ENCODE results near the gene GPC3. TPM values are rescaled to one million over a fixed set of nuclear protein-coding genes. Genes with fewer than 3 reads are reported as not detected.

GPC3 gene
- polyA plus RNA-seq, 1 of the 3 experiments (the other 2 are of a cell fraction) = 1.4 TPM

DNA sequence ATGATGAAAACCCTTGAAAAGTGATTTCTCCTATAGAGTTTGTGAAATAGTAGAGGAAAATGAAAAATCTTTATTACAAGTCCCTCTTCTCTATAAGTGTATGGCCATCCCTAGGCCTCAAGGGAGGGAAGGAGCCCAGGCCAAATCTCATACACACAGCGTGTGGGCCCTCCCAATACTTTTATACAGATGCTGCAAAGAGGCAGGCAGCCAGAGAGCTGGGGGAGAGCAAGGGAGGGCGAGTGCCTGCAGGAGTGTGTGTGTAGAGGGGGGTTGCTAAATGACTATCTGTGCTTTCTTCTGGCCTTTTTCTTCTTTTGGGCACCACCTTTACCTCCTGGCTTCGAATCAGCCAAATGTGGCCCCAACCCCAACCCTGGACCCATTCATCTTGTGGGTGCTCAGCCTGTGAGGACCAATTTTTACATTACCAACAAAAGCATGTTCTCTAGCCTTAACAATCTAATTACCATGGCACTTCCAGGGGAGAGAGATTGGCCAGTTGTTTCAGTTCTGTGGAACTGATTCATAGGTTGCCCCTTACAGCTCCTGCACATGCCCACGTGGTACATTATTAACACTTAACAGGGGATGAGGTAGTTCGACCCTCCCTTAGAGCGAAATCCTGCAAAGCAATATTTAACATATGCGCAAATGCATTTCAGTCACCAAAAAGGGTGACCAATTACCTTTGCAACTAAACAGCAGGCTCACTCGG is 2.0 kb downstream of the GPC3 start (continued):
- TF ChIP-seq, protein P1, sequence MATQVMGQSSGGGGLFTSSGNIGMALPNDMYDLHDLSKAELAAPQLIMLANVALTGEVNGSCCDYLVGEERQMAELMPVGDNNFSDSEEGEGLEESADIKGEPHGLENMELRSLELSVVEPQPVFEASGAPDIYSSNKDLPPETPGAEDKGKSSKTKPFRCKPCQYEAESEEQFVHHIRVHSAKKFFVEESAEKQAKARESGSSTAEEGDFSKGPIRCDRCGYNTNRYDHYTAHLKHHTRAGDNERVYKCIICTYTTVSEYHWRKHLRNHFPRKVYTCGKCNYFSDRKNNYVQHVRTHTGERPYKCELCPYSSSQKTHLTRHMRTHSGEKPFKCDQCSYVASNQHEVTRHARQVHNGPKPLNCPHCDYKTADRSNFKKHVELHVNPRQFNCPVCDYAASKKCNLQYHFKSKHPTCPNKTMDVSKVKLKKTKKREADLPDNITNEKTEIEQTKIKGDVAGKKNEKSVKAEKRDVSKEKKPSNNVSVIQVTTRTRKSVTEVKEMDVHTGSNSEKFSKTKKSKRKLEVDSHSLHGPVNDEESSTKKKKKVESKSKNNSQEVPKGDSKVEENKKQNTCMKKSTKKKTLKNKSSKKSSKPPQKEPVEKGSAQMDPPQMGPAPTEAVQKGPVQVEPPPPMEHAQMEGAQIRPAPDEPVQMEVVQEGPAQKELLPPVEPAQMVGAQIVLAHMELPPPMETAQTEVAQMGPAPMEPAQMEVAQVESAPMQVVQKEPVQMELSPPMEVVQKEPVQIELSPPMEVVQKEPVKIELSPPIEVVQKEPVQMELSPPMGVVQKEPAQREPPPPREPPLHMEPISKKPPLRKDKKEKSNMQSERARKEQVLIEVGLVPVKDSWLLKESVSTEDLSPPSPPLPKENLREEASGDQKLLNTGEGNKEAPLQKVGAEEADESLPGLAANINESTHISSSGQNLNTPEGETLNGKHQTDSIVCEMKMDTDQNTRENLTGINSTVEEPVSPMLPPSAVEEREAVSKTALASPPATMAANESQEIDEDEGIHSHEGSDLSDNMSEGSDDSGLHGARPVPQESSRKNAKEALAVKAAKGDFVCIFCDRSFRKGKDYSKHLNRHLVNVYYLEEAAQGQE (IDR thresholded peaks at IDR 0.05; ENCODE audit: low read depth, low read length) = no peak
- no peak for TF ChIP-seq FOXJ3 (CRISPR knock-in tag; IDR thresholded peaks at IDR 0.05)
- no peak for TF ChIP-seq GABPA (IDR thresholded peaks at IDR 0.05; ENCODE audit: low read depth)
- TF ChIP-seq EZH2phosphoT487 (IDR thresholded peaks at IDR 0.05; ENCODE audit: borderline replicate concordance, low read depth) = no peak
- no peak for TF ChIP-seq GATA2 (CRISPR knock-in tag; IDR thresholded peaks at IDR 0.05)

GRCh38 chrX:133981924-133982323 is 3.5 kb downstream of the GPC3 start:
- H3K4me1 ChIP-seq (ENCODE audit: control insufficient read depth in 1 of 2, insufficient read depth in 2 of 2, low read depth in 1 of 2, low read length in 1 of 2) = no peaks in the 10 kb centered on the region; a peak in 1 of 4 replicates
- CTCF ChIA-PET = no interaction called here
- H3F3A ChIP-seq (replicated peaks; ENCODE audit: insufficient read depth) = no peaks in the 10 kb centered on the region
- H3K9ac ChIP-seq = no peak overlapping the region
- H3K27ac ChIP-seq (ENCODE audit: low read depth in 2 of 2, low read length in 1 of 2) = no peak overlapping the region
- H3K4me3 ChIP-seq (ENCODE audit: low read depth in 2 of 2, low read length in 1 of 2) = no peak overlapping the region
- H3K9me3 ChIP-seq = no peaks in the 10 kb centered on the region
- H3K36me3 ChIP-seq (replicated peaks in 1 of 2; ENCODE audit: control insufficient read depth in 1 of 2, insufficient read depth in 2 of 2, low read length in 1 of 2) = no peaks in the 10 kb centered on the region
- no peak for TF ChIP-seq TAF1 (IDR thresholded peaks at IDR 0.05; ENCODE audit: borderline replicate concordance, low read depth, low read length)
- TF ChIP-seq SIN3A (IDR thresholded peaks at IDR 0.05; ENCODE audit: borderline replicate concordance, low read depth, low read length) = no peak
- TF ChIP-seq, protein P2, sequence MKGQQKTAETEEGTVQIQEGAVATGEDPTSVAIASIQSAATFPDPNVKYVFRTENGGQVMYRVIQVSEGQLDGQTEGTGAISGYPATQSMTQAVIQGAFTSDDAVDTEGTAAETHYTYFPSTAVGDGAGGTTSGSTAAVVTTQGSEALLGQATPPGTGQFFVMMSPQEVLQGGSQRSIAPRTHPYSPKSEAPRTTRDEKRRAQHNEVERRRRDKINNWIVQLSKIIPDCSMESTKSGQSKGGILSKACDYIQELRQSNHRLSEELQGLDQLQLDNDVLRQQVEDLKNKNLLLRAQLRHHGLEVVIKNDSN (IDR thresholded peaks at IDR 0.05; ENCODE audit: borderline replicate concordance, low read depth) = no peak
- no peak for TF ChIP-seq ELF1 (IDR thresholded peaks at IDR 0.05)
- TF ChIP-seq FOXJ3 (CRISPR knock-in tag; IDR thresholded peaks at IDR 0.05) = no peak
- TF ChIP-seq, protein P3, sequence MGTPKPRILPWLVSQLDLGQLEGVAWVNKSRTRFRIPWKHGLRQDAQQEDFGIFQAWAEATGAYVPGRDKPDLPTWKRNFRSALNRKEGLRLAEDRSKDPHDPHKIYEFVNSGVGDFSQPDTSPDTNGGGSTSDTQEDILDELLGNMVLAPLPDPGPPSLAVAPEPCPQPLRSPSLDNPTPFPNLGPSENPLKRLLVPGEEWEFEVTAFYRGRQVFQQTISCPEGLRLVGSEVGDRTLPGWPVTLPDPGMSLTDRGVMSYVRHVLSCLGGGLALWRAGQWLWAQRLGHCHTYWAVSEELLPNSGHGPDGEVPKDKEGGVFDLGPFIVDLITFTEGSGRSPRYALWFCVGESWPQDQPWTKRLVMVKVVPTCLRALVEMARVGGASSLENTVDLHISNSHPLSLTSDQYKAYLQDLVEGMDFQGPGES (IDR thresholded peaks at IDR 0.05; ENCODE audit: low read depth, low read length) = no peak
- no peak for TF ChIP-seq POLR2AphosphoS5 (IDR thresholded peaks at IDR 0.05; ENCODE audit: low read depth, low read length)
- no peak for TF ChIP-seq NFIC (IDR thresholded peaks at IDR 0.05; ENCODE audit: borderline replicate concordance)
- TF ChIP-seq TEAD4 (IDR thresholded peaks at IDR 0.05; ENCODE audit: borderline replicate concordance, insufficient read depth) = no peak
- no peak for TF ChIP-seq RXRA (IDR thresholded peaks at IDR 0.05; ENCODE audit: borderline replicate concordance, low read depth)
- no peak for TF ChIP-seq RCOR1 (IDR thresholded peaks at IDR 0.05; ENCODE audit: low read length)
- no peak for TF ChIP-seq SMC3 (IDR thresholded peaks at IDR 0.05; ENCODE audit: low read depth, low read length)
- no peak for TF ChIP-seq FOXM1 (IDR thresholded peaks at IDR 0.05; ENCODE audit: low read depth)
- TF ChIP-seq GATA2 (CRISPR knock-in tag; IDR thresholded peaks at IDR 0.05) = no peak
- TF ChIP-seq GABPA (IDR thresholded peaks at IDR 0.05; ENCODE audit: low read depth) = no peak
- TF ChIP-seq MAX (IDR thresholded peaks at IDR 0.05; ENCODE audit: low read depth) = no peak
- TF ChIP-seq CTCF (IDR thresholded peaks at IDR 0.05) = no peak
- TF ChIP-seq NRF1 (IDR thresholded peaks at IDR 0.05; ENCODE audit: low read depth, low read length) = no peak
- no peak for TF ChIP-seq MXI1 (IDR thresholded peaks at IDR 0.05; ENCODE audit: low read depth, low read length)
- no peak overlapping the region for H3K4me2 ChIP-seq
- POLR2A ChIA-PET = no interaction called here
- H4K20me1 ChIP-seq (ENCODE audit: insufficient read depth) = no peaks in the 10 kb centered on the region
- H3K79me2 ChIP-seq (ENCODE audit: insufficient read depth) = no peaks in the 10 kb centered on the region
- no peak overlapping the region for H2AFZ ChIP-seq (ENCODE audit: low read depth)
- H3K27me3 ChIP-seq (ENCODE audit: insufficient read depth) = peaks cover 35% of the 10 kb centered on the region
- H3K9me2 ChIP-seq = no peaks in the 10 kb centered on the region
- no peak for DNase-seq
- WGBS (ENCODE audit: low lambda C conversion rate) = 9% methylated on average over 3 of the region's 3 CpGs

Data from SK-N-SH (cell line).